CD4-positive, alpha-beta T cell treated with Interleukin-6 for 4 hours (primary cell): ENCODE measurements around the gene EHMT1.
"Not testable (repeated sequence)": the region's sequence is repeated elsewhere in the genome, so short reads cannot be mapped to it uniquely, and the experiment has no call there.

Source experiments
- DNase-seq: peaks from one replicate; pipeline ENCODE4 v3.0.0-alpha.2; 2020; ENCODE audit warnings: mixed read lengths

EHMT1 gene

DNA sequence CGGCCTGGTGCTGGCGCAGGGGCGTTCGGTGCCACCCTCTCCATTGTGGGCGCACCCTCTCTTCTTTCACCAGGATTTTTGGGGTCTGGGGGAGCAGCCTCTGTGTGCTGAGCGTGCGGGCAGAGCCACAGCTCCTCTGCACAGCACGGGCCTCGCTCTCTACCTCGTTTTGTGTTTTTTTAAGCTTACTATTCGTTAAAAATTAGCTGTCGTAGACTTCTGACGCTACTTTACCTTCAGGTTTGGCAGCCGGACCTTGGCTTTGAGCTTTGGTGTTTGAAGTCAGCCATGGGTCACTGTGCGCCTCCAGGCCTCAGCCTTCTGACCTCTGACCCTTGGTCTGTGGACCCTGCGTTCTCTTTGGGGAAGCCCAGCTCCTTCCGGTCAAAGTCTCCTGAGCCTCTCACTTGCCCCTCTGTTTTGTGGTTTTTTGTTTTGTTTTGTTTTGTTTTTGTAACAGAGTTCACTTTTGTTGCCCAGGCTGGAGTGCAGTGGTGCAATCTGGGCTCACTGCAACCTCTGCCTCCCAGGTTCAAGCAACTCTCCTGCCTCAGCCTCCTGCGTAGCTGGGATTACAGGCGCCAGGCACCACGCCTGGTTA is 170.6 kb downstream of the EHMT1 start:
- no peak for DNase-seq

DNA sequence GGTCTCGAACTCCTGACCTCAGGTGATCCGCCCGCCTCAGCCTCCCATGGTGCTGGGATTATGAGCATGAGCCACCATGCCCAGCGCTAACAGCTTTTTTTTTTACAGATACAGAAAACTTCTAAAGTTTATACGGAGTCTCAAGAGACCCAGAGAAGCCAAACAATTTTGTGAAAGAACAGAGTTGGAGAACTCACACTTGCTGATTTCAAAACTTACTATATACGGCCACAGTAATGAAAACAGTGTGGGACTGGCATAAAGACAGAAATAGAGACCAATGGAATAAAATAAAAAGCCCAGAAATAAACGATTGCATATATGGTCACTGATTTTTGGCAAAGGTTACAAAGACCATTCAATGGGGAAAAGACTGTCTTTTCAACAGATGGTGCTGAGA is 173.1 kb downstream of the EHMT1 start:
- no peak for DNase-seq

DNA sequence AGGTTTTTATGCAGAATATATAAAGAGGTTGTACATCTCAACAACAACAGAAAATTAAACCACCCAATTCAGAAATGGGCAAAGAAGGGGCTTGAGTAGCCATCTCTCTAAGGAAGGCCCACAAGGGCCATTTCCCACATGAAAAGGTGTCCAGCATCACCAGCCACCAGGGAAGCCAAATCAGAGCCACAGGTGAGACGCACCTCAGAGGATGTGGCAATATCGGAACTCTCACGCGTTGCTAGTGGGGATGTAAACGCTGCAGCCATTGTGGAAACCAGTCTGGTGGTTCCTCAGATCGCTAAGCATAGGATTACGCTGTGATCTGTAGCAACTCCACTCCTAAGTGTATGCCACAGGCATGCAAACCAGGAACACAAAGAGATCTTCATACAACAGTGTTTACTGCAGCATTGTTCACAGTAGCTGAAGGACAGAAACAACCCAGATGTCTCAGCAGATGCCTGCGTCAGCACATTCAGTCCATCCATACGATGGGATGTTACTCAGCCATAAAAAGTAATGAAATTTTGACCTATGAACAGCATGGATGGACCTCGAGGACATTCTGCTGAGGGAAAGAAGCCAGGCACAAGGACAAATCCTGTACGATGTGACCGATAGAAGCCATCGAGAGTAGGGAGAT is 174.5 kb downstream of the EHMT1 start:
- DNase-seq, result no peak

DNA sequence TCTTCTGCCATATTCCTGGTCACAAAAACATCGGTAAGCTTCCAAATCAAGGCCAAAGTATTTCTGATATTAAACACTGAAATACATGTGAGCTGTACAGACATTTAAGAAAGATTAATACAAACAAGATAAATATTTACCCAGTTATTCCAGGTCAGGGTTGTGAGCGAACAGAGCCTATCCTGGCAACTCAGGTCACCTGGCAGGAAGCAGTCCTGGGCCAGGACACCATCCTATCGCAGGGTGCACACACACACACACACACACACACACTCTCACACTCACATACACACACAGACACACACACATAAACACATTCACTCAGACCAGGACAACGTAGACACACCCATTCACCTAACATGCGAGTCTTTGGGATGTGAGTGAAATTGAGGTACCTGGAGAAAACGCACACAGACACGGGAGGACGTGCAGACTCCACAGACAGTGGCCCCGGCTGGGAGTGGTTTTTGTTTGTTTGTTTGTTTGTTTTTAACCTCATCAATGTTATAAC is 176.4 kb downstream of the EHMT1 start:
- DNase-seq, result no peak

DNA sequence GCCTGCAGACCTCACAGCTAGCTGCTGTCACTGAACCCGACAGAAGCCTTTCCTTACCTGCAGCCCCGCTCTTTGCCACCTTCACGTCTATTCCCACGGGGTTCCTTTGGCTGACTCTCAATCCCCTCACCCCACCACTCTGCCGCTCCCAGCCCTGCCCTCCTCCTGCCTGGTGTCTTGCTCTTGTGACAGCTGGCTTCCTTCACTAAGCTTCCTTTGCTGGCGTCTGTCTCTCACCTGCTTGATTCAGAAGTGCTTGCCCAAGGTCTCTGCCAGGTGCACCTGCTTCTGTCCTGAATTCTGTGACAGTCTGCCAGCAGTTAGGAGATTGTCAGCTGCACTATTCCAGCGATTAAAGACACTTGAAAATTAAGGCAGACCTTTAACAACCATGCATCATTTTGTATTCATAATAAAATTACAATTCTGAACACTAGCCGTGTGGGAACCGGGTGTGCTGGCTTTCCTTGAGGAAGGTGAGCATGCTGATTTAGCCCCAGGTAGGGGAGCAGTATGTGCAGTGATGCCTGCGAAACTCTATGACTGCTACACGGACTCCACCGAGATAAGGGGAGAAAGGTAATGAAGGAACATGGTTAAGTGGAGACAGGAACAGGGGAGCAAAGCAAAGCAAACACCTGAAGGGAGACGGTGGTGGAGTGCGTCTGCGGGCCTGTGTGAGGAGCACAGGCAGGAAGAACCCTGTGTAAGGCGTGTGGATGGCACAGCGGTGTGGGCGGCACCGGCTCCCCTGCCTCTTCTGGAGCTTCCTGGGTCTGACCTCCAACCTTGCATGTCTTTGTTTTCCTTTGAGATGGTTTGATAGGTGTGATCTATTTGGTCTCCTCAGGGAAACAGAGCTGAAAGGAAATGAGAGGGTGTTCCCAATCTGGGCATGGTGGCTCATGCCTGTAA is 178.7 kb downstream of the EHMT1 start:
- DNase-seq, result no peak

DNA sequence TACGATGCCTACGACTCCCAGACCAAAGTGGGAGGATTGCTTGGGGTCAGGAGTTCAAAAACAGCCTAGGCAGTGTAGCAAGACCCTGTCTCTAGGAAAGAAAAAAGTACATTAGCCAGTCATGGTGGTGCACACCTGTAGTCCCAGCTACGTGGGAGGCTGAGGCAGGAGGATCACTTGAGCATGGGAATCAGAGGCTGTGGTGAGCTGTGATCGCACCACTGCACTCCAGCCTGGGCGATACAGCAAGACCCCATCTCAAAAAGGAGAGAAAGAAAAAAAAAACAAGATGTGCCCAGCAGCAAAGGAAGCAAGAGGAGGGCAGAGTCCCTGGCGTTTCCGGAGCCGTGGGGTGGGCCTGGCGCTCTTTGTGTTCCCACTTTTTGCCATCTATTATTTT is 179.3 kb downstream of the EHMT1 start:
- no peak for DNase-seq

DNA sequence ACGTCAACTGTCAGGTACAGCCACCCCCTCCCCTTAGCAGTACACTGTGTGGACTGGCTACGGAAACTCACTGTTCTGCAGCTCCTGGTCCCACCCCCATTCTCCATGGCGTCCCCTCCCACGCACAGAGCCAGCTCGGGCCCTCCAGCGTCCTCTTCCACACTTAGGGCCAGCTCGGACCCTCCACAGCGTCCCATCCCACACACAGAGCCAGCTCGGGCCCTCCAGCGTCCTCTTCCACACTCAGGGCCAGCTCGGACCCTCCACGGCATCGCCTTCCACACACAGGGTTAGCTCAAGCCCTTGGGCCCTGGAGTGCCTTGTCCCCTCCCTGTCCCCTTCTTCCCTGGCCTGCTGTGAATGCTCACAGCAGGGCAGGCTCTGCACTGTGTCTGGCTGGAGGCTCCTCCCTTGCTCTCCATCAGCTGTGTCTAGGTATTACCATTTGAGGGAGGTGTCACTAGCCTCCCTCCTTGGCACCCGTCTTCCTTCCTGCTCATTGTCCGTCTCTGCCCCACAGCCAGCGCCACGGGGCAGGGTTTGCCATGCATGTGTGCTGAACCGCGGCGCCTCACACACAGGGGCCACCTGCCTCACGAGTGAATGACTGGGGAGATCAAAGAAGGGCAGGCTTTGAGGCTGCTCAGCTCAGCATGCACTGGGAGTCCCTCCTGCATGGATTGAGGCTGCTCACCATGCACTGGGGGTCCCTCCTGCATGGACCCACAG is 180.3 kb downstream of the EHMT1 start:
- no peak for DNase-seq

DNA sequence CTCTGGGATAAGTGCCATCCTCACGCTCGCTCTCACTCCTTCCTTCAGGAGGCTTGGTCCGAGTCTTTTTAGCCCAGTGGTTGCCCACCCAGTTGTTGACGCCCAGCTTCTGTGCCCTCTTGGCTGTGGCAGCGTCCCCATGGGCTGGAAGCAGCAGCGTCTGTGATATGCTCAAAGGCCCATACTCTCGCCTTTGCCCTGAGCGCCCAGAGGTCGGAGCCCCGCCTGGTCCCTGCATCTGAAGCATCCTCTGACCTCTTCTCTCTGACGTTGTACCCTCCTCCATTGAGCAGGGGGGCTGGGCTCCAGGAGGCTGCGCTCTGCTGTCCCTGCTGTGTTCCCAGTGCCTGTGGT is 180.8 kb downstream of the EHMT1 start:
- no peak for DNase-seq

DNA sequence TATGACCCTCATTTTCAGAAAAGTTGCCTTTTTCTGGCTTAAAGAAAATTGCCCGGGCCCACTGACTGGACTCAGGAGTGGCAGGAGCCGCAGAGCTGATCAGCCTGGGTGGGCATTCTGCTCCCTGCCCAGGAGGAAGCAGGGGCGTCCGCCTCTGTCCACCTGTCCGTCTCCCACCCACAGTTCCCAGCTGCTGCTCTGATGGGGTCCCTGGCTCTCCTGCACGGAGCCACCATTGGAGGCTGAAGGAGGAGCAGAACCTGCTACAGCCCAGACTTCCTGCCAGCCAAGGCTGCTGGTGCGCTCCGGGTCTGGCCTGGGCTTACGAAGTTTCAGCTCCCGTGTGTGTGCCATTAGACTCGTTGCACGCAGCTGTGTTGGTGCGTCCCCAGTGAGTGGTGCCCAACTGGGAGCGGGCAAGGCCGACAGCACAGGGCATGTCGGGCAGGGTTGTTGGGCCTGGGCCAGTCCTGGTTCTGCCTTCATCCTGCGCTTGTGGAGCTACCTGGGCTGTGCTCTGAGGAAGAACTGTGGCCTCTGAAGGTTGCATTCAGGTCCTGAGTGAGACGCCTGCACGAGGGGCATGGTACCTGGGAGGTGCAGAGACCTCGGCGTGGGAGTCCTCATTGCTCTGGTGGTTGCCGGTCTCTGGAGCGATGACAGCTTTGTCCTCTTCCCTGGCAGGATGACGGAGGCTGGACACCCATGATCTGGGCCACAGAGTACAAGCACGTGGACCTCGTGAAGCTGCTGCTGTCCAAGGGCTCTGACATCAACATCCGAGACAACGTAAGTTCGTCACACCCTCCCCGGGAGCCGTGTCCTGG is 181.6 kb downstream of the EHMT1 start:
- no peak for DNase-seq

DNA sequence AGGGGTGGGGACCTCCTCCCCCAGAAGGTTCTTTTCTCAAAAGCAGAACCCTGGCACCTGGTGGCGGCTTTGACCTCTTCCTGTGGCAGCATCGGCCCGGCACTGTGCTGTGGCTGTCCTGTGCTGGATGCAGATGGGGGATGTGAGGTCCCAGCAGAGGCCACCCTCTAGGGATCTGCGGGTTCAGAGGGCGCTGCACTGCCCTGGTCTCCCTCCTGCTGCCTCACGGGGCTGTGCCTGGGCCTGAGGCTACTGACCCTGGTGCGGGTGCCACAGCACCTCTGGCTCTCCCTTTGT is 182.2 kb downstream of the EHMT1 start:
- no peak for DNase-seq

DNA sequence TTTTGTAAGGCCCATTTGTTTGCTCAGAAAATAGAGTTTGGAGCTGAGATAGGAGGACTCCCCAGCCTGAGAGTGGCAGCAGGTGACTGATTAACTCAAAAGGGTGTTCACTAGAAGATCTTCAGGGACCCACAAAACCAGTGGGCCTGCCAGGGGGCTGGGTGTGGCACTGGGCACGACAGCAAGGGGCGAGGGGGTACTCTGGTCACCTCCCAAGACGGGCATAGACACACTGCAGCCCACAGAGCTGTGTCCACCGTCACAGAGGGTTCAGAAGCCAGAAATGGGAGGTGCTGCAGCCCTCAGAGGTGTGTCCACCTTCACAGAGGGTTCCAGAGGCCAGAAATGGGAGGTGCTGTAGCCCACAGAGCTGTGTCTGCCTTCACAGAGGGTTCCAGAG is 183.2 kb downstream of the EHMT1 start:
- no peak for DNase-seq

DNA sequence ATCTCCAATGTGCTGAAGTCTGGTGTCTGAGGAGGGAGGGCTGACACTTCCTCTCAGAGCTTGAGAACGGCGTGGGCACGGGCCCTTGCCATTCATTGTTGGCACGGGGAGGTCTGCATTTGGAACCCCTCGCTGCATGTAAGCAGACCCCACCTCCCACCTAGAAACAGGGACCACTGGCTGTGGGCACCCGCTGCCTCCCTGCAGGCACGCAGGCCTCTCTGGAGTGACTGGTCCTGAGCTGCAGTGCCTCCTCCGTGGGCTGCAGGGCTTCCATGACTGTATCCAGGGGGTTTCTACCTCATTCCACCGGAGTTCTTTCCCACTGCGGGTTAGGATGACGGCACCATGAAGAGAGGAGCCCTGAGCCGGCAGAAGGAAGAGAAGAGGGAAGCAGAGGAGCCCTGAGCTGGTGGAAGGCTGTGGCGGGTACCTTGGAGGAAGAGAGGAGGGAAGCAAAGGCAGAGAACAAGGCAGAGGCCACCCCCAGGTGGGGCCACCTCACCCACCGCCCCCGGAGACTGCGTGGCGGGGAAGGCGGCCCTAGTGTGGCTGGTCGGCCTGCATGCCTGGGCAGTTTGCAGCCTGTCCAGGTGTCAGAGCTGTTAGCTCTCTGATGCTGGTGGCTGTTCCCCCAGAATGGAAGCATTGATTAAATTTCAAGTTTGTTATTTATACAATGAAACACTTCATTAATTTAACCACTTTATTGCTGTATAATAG is 183.9 kb downstream of the EHMT1 start:
- no peak for DNase-seq

DNA sequence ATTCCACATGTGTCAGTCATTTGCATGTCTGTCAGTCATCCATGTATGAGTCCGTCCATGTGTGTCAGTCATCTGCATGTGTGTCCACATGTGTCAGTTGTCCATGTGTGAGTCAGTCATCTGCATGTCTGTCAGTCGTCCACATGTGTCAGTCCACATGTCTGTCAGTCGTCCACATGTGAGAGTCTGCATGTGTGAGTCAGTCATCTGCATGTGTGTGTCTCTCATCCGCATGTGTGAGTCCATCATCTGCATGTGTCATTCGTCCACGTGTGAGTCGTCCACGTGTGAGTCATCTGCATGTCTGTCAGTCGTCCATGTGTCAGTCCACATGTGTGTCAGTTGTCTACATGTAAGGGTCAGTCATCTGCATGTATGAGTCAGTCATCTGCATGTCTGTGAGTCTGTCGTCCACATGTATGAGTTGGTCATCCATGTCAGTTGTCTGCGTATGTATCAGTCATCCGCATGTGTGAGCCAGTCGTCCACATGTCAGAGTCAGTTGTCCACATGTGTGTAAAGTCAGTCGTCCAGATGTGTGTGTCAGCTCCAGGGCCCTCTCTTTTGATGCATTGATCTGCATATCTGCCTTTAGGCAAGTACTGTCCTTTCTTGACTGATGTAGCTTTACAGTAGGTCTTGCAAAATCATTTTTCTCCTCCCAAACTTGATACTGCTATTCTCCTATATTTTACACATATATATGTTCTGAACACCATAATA is 186.3 kb downstream of the EHMT1 start:
- no peak for DNase-seq

DNA sequence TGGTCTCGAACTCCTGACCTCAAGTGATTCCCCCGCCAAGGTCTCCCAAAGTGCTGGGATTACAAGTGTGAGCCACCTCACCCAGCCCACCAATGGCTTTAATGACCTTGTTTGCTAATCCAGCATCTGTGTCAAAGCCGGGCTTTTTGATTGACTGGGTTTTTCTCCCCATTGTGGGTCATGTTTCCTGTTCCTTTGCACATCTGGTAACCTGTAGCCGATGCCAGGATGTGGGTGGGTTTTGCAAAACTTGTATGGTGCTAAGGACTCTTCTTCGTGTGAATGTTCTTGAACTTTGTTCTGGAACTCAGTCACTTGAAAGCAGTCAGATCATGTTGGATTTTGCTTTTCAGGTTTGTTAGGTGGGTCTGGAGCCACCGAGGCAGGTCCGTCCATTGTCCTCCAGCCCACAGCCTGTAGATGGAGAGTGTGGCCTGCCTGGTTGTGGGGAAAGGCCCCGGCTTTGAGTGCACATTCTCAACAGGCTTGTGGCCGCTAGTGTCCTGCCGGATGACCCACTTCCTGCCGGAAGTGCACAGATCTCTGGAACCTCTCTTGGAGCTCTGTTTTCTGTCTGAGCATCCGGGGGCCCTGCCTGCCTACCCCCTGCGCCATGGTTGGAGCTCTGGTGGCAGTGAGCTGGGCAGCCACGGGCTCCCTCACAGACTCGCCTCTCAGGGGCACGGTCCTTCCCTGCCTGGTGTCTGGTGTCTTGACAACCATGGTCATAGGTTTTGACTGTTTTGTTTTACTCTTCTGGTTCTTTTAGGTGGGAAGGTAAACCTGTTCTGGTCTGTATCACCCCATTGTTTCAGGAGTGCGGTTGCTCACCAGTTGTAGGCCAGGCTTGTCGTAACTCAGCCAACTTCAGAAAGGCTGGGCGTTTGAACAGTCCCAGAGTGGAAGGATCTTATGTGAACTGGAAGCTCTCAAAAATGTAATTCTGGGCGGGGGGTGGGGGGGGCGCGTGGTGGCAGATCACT is 189.2 kb downstream of the EHMT1 start:
- DNase-seq, result no peak

DNA sequence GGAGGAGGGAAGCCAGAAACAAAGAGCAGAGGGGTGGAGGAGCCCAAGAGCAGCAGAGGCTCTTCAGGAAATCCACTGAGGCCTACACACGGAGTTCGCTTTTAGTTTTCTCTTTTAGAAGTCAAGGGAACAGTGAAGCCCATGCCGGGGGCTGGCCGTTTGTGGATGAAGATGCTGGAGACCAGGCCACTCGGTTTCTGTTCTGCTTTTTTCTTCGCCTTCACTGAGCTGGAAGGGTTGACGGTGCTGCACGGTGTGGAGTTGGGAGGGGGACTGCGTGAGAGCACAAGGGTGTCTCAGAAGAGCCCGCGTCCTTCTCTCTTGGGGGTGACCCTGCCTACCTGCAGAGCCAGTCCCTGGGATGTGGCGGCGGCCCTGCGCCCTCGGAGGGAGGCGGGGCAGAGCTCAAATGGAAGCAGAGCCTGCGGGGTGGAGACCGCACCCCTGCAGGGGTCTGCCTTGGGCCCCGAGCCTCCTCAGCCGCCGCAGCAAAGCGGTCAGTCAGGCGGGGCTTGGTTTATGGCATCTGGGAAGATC is 190.3 kb downstream of the EHMT1 start:
- DNase-seq, result no peak

DNA sequence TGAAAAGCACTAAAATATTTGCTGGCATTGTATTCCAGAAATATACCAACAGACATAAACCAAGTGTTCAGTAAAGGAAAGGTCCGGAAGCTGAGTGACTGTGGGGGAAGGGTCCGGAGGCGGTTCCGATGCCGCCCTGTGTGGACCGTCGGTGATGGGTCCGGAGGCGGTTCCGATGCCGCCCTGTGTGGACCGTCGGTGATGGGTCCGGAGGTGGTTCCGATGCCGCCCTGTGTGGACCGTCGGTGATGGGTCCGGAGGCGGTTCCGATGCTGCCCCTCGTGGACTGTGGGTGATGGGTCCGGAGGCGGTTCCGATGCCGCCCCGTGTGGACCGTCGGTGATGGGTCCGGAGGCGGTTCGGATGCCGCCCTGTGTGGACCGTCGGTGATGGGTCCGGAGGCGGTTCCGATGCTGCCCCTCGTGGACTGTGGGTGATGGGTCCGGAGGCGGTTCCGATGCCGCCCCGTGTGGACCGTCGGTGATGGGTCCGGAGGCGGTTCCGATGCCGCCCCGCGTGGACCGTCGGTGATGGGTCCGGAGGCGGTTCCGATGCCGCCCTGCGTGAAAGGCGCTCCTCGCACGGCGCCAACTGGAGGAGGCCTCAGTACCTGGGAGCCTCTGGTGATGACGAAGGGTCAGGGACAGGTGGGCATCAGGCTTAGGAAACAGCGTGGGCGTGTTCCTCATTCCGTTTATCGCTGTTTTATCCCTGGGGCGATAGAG is 191.1 kb downstream of the EHMT1 start:
- DNase-seq, result not testable (repeated sequence)

DNA sequence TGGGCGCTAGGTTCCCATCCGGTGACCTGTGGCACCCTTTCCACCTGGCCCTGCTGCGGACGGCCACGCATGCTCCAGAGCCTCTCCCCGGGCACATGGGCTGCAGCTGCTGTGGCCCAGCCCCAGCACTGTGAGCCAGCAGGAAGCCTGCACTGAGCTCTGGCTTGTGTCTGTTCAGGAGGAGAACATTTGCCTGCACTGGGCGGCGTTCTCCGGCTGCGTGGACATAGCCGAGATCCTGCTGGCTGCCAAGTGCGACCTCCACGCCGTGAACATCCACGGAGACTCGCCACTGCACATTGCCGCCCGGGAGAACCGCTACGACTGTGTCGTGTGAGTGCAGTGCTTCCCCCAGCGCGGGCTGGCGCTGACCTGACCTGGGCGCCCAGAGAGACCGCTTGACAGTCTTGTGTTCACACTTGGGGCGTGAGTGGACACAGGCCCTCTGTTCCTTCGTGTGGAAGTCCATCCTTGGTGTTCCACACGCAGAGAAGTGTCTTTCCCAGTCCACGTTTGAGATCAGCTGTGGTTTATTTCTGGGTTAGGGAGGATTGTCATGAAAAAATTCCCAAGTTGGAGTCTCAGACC is 192.6 kb downstream of the EHMT1 start:
- no peak for DNase-seq

DNA sequence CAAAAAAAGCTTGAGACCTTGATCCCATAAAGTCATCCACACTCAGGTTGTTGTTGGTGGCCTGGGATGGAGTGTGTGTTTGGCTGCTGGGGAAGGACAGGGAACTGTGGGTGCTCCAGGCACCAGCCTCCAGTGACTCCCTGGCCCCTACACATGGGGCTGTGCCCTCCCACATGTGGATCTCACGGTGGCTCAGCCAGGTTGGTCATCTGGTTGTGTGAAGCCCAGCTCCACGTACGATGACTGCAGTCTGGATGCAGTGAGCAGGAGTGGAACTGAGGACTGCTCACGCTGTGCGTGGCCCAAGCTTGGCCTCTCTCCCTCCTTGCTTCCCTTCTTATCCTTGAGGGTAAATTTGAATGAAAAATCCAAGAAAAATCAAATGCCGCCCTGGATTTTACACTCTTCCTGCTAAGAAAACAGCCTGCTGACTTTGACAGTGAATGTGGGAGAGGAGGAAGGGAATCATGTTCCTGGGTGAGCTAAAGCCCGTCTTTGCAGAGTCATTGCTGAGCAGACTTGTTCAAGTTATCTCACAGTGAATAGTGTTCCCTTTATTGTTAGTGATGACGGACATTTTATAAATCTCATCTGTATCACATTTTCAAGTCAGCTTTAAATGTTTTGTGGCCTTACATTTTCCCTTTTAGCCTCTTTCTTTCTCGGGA is 193.7 kb downstream of the EHMT1 start:
- no peak for DNase-seq
